Measurements from ENCODE around the gene LYSMD1.

DNA sequence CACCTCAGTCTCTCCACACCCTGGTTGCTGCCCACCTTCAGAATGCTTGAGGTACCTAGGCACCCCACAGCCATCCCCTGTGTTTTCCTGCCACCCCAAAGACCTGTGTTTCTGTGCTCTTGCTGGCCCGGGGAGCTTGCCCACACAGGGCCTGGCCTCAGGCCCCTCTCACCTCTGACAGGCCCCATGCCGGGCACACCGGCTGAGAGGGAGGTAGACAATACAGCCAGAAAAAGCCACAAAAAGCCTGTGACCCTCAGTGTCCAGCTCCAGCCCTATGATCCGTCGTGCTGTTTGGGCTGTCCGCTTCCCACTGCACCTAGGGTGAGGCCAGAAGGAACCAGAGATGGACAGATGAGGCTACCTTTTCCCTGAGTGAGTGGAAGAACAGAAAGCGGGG, 30.7 kb downstream of the LYSMD1 start:
- TF ChIP-seq POLR2AphosphoS5 (IDR thresholded peaks at IDR 0.05; ENCODE audit: low read depth, low read length) = no peak
- TF ChIP-seq HDAC6 (IDR thresholded peaks at IDR 0.05; ENCODE audit: low read depth, low read length) = no peak
- no peak for TF ChIP-seq MAFK (IDR thresholded peaks at IDR 0.05; ENCODE audit: low read depth, low read length)
- TF ChIP-seq RBBP5 (IDR thresholded peaks at IDR 0.05; ENCODE audit: borderline replicate concordance, low read depth, low read length) = no peak
- TF ChIP-seq, protein P1, sequence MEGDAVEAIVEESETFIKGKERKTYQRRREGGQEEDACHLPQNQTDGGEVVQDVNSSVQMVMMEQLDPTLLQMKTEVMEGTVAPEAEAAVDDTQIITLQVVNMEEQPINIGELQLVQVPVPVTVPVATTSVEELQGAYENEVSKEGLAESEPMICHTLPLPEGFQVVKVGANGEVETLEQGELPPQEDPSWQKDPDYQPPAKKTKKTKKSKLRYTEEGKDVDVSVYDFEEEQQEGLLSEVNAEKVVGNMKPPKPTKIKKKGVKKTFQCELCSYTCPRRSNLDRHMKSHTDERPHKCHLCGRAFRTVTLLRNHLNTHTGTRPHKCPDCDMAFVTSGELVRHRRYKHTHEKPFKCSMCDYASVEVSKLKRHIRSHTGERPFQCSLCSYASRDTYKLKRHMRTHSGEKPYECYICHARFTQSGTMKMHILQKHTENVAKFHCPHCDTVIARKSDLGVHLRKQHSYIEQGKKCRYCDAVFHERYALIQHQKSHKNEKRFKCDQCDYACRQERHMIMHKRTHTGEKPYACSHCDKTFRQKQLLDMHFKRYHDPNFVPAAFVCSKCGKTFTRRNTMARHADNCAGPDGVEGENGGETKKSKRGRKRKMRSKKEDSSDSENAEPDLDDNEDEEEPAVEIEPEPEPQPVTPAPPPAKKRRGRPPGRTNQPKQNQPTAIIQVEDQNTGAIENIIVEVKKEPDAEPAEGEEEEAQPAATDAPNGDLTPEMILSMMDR (IDR thresholded peaks at IDR 0.05; ENCODE audit: control extremely low read depth in 1 of 3, insufficient read depth in 1 of 3, low read depth in 1 of 3, low read length in 3 of 3) = no peak
